Right cardiac atrium (tissue), 5 donors: ENCODE data around the gene SMIM14. TPM values are rescaled to one million over a fixed set of nuclear protein-coding genes. Genes with fewer than 3 reads are reported as not detected.
A peak's percentile ranks its signal among the peaks of the same experiment; 100 is the strongest.

Experiments used
- ATAC-seq, 2 donors: fragments of 200-7000 bp; cut with Tn5 transposase; one replicate each; pipeline versions ENCODE4 v1.8.0 to v1.9.1; 2020; ENCODE audit warnings: moderate library complexity in 2 of 2, mild to moderate bottlenecking in 1 of 2
- DNase-seq, 3 donors: peaks; one replicate each; pipeline ENCODE4 v3.0.0-alpha.2; 2020
- H3K27ac ChIP-seq: one replicate; pipeline ENCODE4 v1.5.1; 2013; ENCODE audit warnings: mild to moderate bottlenecking, low read length, control low read depth, moderate library complexity
- H3K27me3 ChIP-seq: one replicate; pipeline ENCODE4 v1.6.1; 2013; ENCODE audit not compliant: control insufficient read depth, insufficient read depth
- H3K4me1 ChIP-seq: one replicate; pipeline ENCODE4 v1.6.1; 2013; ENCODE audit warnings: low read length; ENCODE audit not compliant: control insufficient read depth, insufficient read depth
- H3K4me3 ChIP-seq: one replicate; pipeline ENCODE4 v1.5.1; 2013; ENCODE audit warnings: low read length, control low read depth
- H3K9me3 ChIP-seq: one replicate; pipeline ENCODE4 v1.6.1; 2013; ENCODE audit warnings: low read length; ENCODE audit not compliant: control insufficient read depth
- WGBS: extraction: QIAGEN DNeasy Blood & Tissue Kit; methylation state at CpG from one replicate; pipeline ENCODE4 v1.1.7; 2013; 5-methylcytosine and 5-hydroxymethylcytosine counted together
- intact Hi-C, 4 donors: fragments of 100-400 bp; cut with DNase I; formaldehyde crosslinking; loops; one replicate each; pipeline versions ENCODE4 v1.11.0 to v1.14.0; 2022 to 2023
- polyA plus RNA-seq: library from polyadenylated mRNA; stranded (reverse); fragments of 200-250 nt; gene quantifications from one replicate; pipeline ENCODE4 v1.2.3, GENCODE V29; 2013
- total RNA-seq, 4 donors: library from RNA; stranded (reverse); fragmentation: NEBNext Ultra II Directional; extraction: Animal tissue kit (Norgen Biotek cat#: 25700); gene quantifications; one replicate each; pipeline ENCODE4 v1.2.1, GENCODE V29; 2021
- donor health status: healthy with polysubstance abuse.
- donor health status: DM: no; HTN: yes; CAD: no.
- donor health status: DM: no; HTN: no; CAD: no.
- donor health status: DM: no; HTN: yes; CAD: no; lungs with severe emphysema.
- donor health status: DM: yes; HTN: yes; CAD: no.

SMIM14 gene
- total and polyA plus RNA-seq, 5 donors: 8.5 to 25.5 (median 20.4) TPM

DNA sequence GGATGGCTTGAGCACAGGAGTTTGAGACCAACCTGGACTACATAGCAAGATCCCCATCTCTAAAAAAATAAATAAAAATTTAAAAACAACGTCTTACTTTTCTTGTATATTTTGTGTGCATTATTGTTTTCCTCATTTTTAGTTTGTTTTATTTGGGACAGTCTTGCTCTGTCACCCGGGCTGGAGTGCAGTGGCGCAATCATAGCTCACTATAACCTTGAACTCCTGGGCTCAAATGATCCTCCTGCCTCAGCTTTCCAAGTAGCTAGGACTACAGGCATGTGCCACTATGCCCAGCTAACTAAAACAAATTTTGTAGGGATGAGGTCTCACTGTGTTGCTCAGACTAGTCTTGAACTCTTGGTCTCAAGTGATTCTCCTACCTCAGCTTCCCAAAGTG lies 9.5 kb upstream of the SMIM14 start:
- DNase-seq: no peak
- 88% methylated on average over 3 of the region's 3 CpGs for WGBS
- H3K9me3 ChIP-seq: no peaks in the 10 kb centered on the region
- H3K4me1 ChIP-seq: no peaks in the 10 kb centered on the region
- H3K4me3 ChIP-seq: no peak overlapping the region
- no peak overlapping the region for H3K27ac ChIP-seq
- ATAC-seq: no peak
- no peaks in the 10 kb centered on the region for H3K27me3 ChIP-seq
- intact Hi-C loops: loop anchor here in 1 of 4 donors (10.0 kb wide), 2 partner anchors 123 to 183 kb away; partner anchors contain the start of gene UGDH

GRCh38 chr4:39642885-39643552 lies 4.4 kb upstream of the SMIM14 start:
- 80% methylated on average over 4 of the region's 4 CpGs for WGBS

DNA sequence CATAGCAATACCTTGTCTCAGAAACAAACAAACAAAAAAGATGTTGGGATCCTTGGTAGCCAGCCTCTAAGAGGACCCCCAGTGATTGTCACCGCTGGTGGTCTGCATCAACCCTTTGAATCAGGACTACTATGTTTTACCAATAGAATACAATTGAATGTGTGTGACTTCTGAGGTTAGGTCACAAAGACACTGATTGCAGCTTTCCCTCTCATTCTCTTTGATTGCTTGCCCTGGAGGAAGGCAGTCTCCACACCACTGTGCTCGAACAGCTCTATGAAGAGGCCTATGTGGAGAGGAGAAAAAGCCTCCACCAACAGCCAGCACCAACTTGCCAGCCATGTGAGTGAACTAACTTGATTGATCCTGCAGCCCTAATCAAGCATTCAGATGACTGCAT lies 2.8 kb upstream of the SMIM14 start:
- 81% methylated on average over 2 of the region's 2 CpGs for WGBS
- intact Hi-C loops: loop anchor here in 1 of 4 donors (10.0 kb wide), 2 partner anchors 117 to 177 kb away; partner anchors contain the start of gene UGDH
- Histone ChIP-seq H3K4me3 (no peak overlapping the region), H3K9me3 (no peaks in the 10 kb centered on the region), H3K4me1 (no peaks in the 10 kb centered on the region), H3K27me3 (no peaks in the 10 kb centered on the region), H3K27ac (no peak overlapping the region)
- ATAC-seq (no peak), DNase-seq (no peak)

More at GRCh38 chr4:39642885-39643552, 4.4 kb upstream of the SMIM14 start:
- H3K27ac ChIP-seq: no peak overlapping the region
- ATAC-seq (no peak), DNase-seq (no peak)
- no peaks in the 10 kb centered on the region for H3K9me3 ChIP-seq
- no peak overlapping the region for H3K4me3 ChIP-seq
- H3K4me1 ChIP-seq: no peaks in the 10 kb centered on the region
- no peaks in the 10 kb centered on the region for H3K27me3 ChIP-seq
- intact Hi-C loops: loop anchor here in 1 of 4 donors (10.0 kb wide), 2 partner anchors 118 to 178 kb away; partner anchors contain the start of gene UGDH

DNA sequence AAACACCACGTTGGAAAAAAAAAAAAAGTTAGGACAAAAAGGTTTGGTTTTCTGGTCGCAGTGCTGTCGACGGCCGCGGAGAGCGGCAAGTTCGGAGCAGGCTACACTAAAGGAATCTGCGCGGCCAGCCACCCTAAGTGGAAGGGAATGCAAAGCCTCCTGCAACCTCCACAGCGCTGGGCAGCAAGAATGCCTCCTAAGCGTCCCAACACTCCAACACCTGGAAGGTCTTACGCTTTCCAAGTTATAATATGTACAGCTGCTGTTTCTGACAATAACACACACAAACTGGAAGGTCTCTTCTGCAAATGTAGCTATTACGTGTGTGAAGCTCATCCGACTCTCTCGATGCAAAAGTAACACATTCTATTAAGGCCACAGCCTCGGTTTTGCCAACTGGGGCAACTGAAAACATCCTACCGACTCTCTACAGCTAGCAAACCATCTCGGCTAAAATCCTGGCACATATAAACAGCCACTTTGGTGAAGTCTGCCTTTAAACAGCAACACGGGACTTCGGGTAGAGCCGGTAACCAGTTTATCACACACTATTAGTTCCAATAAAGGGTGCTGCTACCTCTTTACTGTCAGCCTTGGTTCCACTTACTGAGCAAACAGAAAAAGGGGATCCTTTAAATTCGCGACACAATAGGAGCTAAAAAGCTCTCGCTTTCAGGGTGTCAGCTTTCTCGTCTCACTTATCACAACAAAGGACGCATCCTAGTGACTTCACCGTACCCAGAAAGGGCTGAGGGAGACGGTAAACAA lies 895 bp downstream of the SMIM14 start:
- peak overlapping the region; percentile 96 for H3K27ac ChIP-seq
- peak overlapping the region; percentile 90 for H3K4me3 ChIP-seq
- WGBS: under 1% methylated on average over 29 of the region's 29 CpGs
- intact Hi-C loops: loop anchor here in 2 of 4 donors (5.0 to 10.0 kb wide), 2 partner anchors 110 to 113 kb away; partner anchors contain the start of gene UGDH (in 2 of the 2)
- no peaks in the 10 kb centered on the region for H3K27me3 ChIP-seq
- DNase-seq (peak; percentile 61 to 80 (median 70)), ATAC-seq (peak; percentile 51 to 54)
- no peaks in the 10 kb centered on the region for H3K9me3 ChIP-seq
- peaks cover 5% of the 10 kb centered on the region for H3K4me1 ChIP-seq

DNA sequence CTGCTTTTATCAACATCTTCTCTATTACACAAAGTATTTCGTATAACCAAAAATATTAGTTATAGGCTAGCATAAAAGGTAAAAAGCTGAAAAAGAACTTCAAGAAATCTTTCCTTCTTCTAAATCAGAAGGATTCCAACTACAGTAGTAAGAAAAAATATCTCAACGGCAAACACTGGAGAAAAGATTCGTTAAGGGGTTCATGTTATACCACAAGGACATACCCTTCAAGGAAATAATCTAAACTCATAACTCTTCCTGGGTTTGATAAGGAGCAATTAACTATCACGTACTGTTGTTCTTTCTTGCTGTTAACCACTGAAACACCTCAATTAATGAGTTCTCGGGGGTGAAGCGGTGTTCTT lies 1.5 kb downstream of the SMIM14 start:
- ATAC-seq: no peak
- no peak for DNase-seq
- intact Hi-C loops: loop anchor here in 2 of 4 donors (5.0 to 10.0 kb wide), 2 partner anchors 110 to 112 kb away; partner anchors contain the start of gene UGDH (in 2 of the 2)
- 1% methylated on average over 6 of the region's 6 CpGs for WGBS
- Histone ChIP-seq H3K4me1 (peaks cover 5% of the 10 kb centered on the region), H3K9me3 (no peaks in the 10 kb centered on the region), H3K27me3 (no peaks in the 10 kb centered on the region), H3K27ac (peak overlapping the region; percentile 96), H3K4me3 (peak overlapping the region; percentile 90)

DNA sequence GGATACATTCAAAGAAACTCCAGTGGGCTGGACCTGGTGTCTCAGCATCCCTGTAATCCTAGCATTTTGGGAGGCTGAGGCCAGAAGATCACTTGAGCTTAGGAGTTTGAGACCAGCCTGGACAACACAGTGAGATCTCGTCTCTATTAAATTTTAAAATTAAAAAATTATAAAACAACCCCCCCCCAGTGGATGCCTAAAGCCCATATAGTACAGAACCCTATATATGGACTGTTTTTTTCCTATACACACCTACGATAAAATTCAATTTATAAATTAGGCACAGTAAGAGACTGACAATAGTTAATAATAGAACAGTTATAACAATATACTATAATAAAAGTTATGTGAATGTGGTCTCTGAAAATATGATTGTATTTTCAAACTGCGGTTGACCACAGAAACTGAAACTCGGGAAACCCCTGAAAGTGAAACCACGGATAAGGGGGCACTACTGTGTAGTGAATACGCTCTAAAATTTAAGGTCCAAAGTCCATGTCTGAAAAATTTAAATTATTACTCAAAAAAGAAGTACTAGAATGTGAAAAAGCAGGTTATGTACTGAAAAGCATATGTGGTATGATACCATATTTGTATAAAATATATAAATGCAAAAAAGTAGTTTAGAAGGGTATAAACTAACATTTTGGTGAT lies 2.0 kb downstream of the SMIM14 start:
- no peaks in the 10 kb centered on the region for H3K9me3 ChIP-seq
- H3K27me3 ChIP-seq: no peaks in the 10 kb centered on the region
- DNase-seq (no peak), ATAC-seq (no peak)
- 9% methylated on average over 6 of the region's 6 CpGs for WGBS
- intact Hi-C loops: loop anchor here in 2 of 4 donors (5.0 to 10.0 kb wide), 2 partner anchors 109 to 112 kb away; partner anchors contain the start of gene UGDH (in 2 of the 2)
- peaks cover 5% of the 10 kb centered on the region for H3K4me1 ChIP-seq
- peak overlapping the region; percentile 59 for H3K4me3 ChIP-seq
- H3K27ac ChIP-seq: no peak overlapping the region

DNA sequence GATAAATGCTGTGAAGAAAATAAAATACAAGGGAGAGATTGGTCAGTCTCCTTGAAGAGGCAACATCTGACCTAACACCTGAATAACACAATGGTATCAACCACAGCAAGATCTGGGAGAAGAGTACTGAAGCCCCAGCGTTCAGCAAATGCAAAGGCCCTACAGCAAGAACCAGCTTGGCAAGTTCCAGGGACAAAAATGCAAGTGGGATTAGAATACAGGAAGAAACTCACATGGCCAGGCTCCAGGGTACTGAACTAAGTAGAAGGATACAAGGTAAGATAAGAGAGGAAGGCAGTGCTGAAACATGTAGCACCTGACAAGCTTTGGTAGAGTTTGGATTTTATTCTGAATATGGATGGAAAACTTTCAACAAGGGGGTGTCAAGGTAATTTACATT lies 3.6 kb downstream of the SMIM14 start:
- no peak overlapping the region for H3K27ac ChIP-seq
- ATAC-seq: no peak
- H3K27me3 ChIP-seq: no peaks in the 10 kb centered on the region
- peaks cover 5% of the 10 kb centered on the region for H3K4me1 ChIP-seq
- no peak for DNase-seq
- no peak overlapping the region for H3K4me3 ChIP-seq
- intact Hi-C loops: loop anchor here in 2 of 4 donors (5.0 to 10.0 kb wide), 2 partner anchors 108 to 110 kb away; partner anchors contain the start of gene UGDH (in 2 of the 2)
- WGBS: 65% methylated on average over 1 of the region's 1 CpG
- no peaks in the 10 kb centered on the region for H3K9me3 ChIP-seq

DNA sequence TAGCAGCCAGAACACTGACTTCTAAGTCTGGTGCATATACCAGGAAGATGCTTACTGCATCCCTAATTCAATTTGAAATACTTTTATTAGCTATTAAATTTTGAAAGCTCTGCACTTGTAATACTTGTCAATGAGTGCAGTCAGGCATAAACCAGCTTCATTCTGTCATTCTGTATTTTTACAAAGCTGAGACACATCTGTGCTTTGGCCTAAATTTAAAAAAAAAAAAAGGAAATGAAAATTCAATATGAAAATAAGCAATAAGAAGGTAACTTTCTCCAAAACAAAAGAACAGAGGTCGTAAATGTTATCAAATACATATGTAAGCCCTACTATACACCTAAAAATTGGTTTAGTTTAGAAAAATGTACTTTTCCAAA lies 7.0 kb downstream of the SMIM14 start:
- WGBS: 95% methylated on average over 1 of the region's 1 CpG
- Histone ChIP-seq H3K27ac (no peak overlapping the region), H3K4me3 (no peak overlapping the region), H3K4me1 (peaks cover 5% of the 10 kb centered on the region), H3K9me3 (no peaks in the 10 kb centered on the region), H3K27me3 (no peaks in the 10 kb centered on the region)
- intact Hi-C loops: loop anchor here in 1 of 4 donors (10.0 kb wide), 1 partner anchor 107 kb away; the partner anchor contains the start of gene UGDH
- DNase-seq: no peak
- no peak for ATAC-seq

DNA sequence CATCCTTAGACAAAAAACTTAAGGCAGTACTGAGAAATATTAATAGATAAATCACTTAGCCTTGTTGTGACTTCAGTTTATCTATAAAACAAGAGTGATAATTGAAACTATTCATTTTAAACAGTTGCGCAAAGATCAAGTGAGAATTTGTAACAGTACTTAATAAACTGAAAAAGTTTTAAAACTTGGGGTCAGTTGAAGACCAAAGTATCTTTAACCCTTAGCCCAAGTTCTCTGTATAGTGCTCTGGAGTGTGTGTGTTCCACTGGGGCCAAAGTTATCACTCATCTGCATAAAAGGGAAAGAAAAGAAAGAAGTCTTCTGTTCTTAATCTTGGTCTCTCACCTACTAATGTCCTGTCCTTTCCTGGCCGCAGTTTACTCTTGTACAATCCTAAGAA lies 11.3 kb downstream of the SMIM14 start:
- Histone ChIP-seq H3K27me3 (no peaks in the 10 kb centered on the region), H3K27ac (no peak overlapping the region), H3K4me1 (no peaks in the 10 kb centered on the region), H3K4me3 (no peak overlapping the region), H3K9me3 (no peaks in the 10 kb centered on the region)
- no peak for DNase-seq
- ATAC-seq: no peak
- intact Hi-C loops: no loop called here
- 98% methylated on average over 2 of the region's 2 CpGs for WGBS

- Histone ChIP-seq H3K4me3 (no peak overlapping the region), H3K4me1 (no peaks in the 10 kb centered on the region), H3K27me3 (no peaks in the 10 kb centered on the region), H3K27ac (no peak overlapping the region), H3K9me3 (no peaks in the 10 kb centered on the region)
- DNase-seq (no peak), ATAC-seq (no peak)
- intact Hi-C loops: no loop called here
- 93% methylated on average over 1 of the region's 1 CpG for WGBS
These were observed 11.8 kb downstream of the SMIM14 start for GRCh38 chr4:39626913-39627312.
